Activated CD8-positive, alpha-beta T cell treated with anti-CD3 and anti-CD28 coated beads for 36 hours (primary cell): ENCODE data around the gene ITGA6. TPM values are rescaled to one million over a fixed set of nuclear protein-coding genes. Genes with fewer than 3 reads are reported as not detected.
A peak's percentile ranks its signal among the peaks of the same experiment; 100 is the strongest.

ENCODE experiments used
- ATAC-seq: fragments of 200-7000 bp; cut with Tn5 transposase; one replicate; pipeline ENCODE4 v1.10.0; 2021; ENCODE audit warnings: mild to moderate bottlenecking, moderate library complexity
- CTCF ChIA-PET: fragments of 350-600 bp; sonication (Branson Sonifier 250); formaldehyde crosslinking; loops from one replicate; lab custom pipeline; 2021; ENCODE audit warnings: antibody characterized with exemption; lab: Charles Lee
- POLR2A ChIA-PET: fragments of 350-600 bp; sonication (Branson Sonifier 250); formaldehyde crosslinking; loops from one replicate; lab custom pipeline; 2021; ENCODE audit warnings: antibody characterized with exemption; lab: Charles Lee
- DNase-seq: peaks from one replicate; pipeline ENCODE4 v3.0.0-alpha.2; 2020
- H3K27ac Mint-ChIP-seq: one replicate; pipeline ENCODE4 v1.8.0; 2021; ENCODE audit warnings: mild to moderate bottlenecking, mixed read lengths
- H3K27me3 Mint-ChIP-seq: one replicate; pipeline ENCODE4 v1.8.0; 2021; ENCODE audit warnings: mixed read lengths
- H3K36me3 Mint-ChIP-seq: one replicate; pipeline ENCODE4 v1.8.0; 2021; ENCODE audit warnings: low read depth, mixed read lengths
- H3K4me1 Mint-ChIP-seq: one replicate; pipeline ENCODE4 v1.8.0; 2021; ENCODE audit warnings: low read depth, mixed read lengths
- H3K4me3 Mint-ChIP-seq: one replicate; pipeline ENCODE4 v1.8.0; 2021; ENCODE audit warnings: mild to moderate bottlenecking, moderate library complexity, mixed read lengths
- H3K9me3 Mint-ChIP-seq: one replicate; pipeline ENCODE4 v1.8.0; 2021; ENCODE audit warnings: mixed read lengths
- CTCF ChIP-seq: fragments of 200-600 bp; IDR thresholded peaks from one replicate; pipeline ENCODE4 v1.8.0; 2022; ENCODE audit warnings: antibody characterized with exemption, mild to moderate bottlenecking
- intact Hi-C: fragments of 100-400 bp; cut with micrococcal nuclease; formaldehyde crosslinking; loops from one replicate; pipeline ENCODE4 v1.10.0; 2022
- total RNA-seq, 2 experiments: library from RNA; stranded (reverse); gene quantifications; one replicate each; pipeline ENCODE4 v1.2.3, GENCODE V29; 2021

Gene ITGA6
- total RNA-seq, 2 experiments from 2014 or later = 7.9 to 8.4 TPM

GRCh38 chr2:172458561-172459124 lies 31.3 kb downstream of the ITGA6 start:
- Mint-ChIP-seq H3K4me3 (no peak overlapping the region), H3K4me1 (peaks cover 87% of the 10 kb centered on the region), H3K27ac (no peak overlapping the region), H3K9me3 (no peaks in the 10 kb centered on the region), H3K27me3 (no peaks in the 10 kb centered on the region), H3K36me3 (no peaks in the 10 kb centered on the region)
- ATAC-seq (no peak), DNase-seq (no peak)
- intact Hi-C loops = no loop called here
- no peak for TF ChIP-seq CTCF
- CTCF ChIA-PET = interaction anchor here (0.9 to 15.1 kb wide), 4 partner anchors 21 to 288 kb away, joined by 3 to 746 read pairs (median 4); partner anchors contain the start of gene ITGA6
- POLR2A ChIA-PET = interaction anchor here (0.8 to 1.4 kb wide), 5 partner anchors 16 to 27 kb away, joined by 3 to 7 read pairs (median 4); no protein-coding TSS in a partner anchor

- no peaks in the 10 kb centered on the region for H3K36me3 Mint-ChIP-seq
- no peaks in the 10 kb centered on the region for H3K27me3 Mint-ChIP-seq
- no peak for DNase-seq
- no peaks in the 10 kb centered on the region for H3K9me3 Mint-ChIP-seq
- intact Hi-C loops = loop anchor here (10.0 kb wide), 1 partner anchor 206 kb away; no protein-coding TSS in a partner anchor
- TF ChIP-seq CTCF = no peak
- ChIA-PET CTCF (interaction anchor here (0.8 to 15.1 kb wide), 28 partner anchors 8 to 887 kb away, joined by 3 to 746 read pairs (median 6); partner anchors contain the start of gene ITGA6), POLR2A (interaction anchor here (0.7 to 7.2 kb wide), 4 partner anchors 11 to 33 kb away, joined by 3 to 66 read pairs (median 7); partner anchors contain the start of gene ITGA6)
- H3K4me3 Mint-ChIP-seq = no peak overlapping the region
- peaks cover 88% of the 10 kb centered on the region for H3K4me1 Mint-ChIP-seq
- ATAC-seq = no peak
- H3K27ac Mint-ChIP-seq = no peak overlapping the region
These were observed 33.4 kb downstream of the ITGA6 start for GRCh38 chr2:172460780-172461201.

GRCh38 chr2:172461591-172462372 lies 34.4 kb downstream of the ITGA6 start:
- H3K9me3 Mint-ChIP-seq = no peaks in the 10 kb centered on the region
- peaks cover 89% of the 10 kb centered on the region for H3K4me1 Mint-ChIP-seq
- ChIA-PET POLR2A (interaction anchor here (0.7 to 7.2 kb wide), 10 partner anchors 9 to 359 kb away, joined by 3 to 66 read pairs (median 3); partner anchors contain the start of genes DLX2, ITGA6 and PDK1), CTCF (interaction anchor here (0.6 to 15.1 kb wide), 74 partner anchors 11 to 888 kb away, joined by 3 to 746 read pairs (median 4); partner anchors contain the start of gene ITGA6)
- DNase-seq (peak; percentile 76), ATAC-seq (peak; percentile 55)
- no peaks in the 10 kb centered on the region for H3K36me3 Mint-ChIP-seq
- TF ChIP-seq CTCF = peak; percentile 89
- no peaks in the 10 kb centered on the region for H3K27me3 Mint-ChIP-seq
- H3K27ac Mint-ChIP-seq = no peak overlapping the region
- H3K4me3 Mint-ChIP-seq = peak overlapping the region; percentile 30
- intact Hi-C loops = loop anchor here (2.0 to 10.0 kb wide), 2 partner anchors 33 to 207 kb away; no protein-coding TSS in a partner anchor

- DNase-seq (no peak), ATAC-seq (no peak)
- Mint-ChIP-seq H3K4me3 (peak overlapping the region; percentile 30), H3K4me1 (peaks cover 92% of the 10 kb centered on the region), H3K27me3 (no peaks in the 10 kb centered on the region), H3K9me3 (no peaks in the 10 kb centered on the region), H3K27ac (no peak overlapping the region), H3K36me3 (no peaks in the 10 kb centered on the region)
- ChIA-PET CTCF (interaction anchor here (0.8 to 15.1 kb wide), 45 partner anchors 10 to 889 kb away, joined by 3 to 746 read pairs (median 6); partner anchors contain the start of gene ITGA6), POLR2A (interaction anchor here (0.7 to 7.2 kb wide), 8 partner anchors 10 to 359 kb away, joined by 3 to 66 read pairs (median 3); partner anchors contain the start of genes DLX2, ITGA6 and PDK1)
- peak; percentile 19 for TF ChIP-seq CTCF
- intact Hi-C loops = loop anchor here (2.0 to 10.0 kb wide), 2 partner anchors 34 to 208 kb away; no protein-coding TSS in a partner anchor
These were observed 35.0 kb downstream of the ITGA6 start for GRCh38 chr2:172462373-172462848.
